Neural progenitor cell (in vitro differentiated cells): ENCODE data around the gene NSMCE4A. TPM values are rescaled to one million over a fixed set of nuclear protein-coding genes. Genes with fewer than 3 reads are reported as not detected.
"Not testable (repeated sequence)": the region's sequence is repeated elsewhere in the genome, so short reads cannot be mapped to it uniquely, and the experiment has no call there.

Experiments used
- DNase-seq: peaks from one replicate; pipeline ENCODE4 v3.0.0-alpha.2; 2016; ENCODE audit warnings: low spot score
- H2AFZ ChIP-seq: fragments of 200-600 bp; sonication (generic); replicated peaks from 2 replicates; pipeline ENCODE4 v1.6.1; 2016; ENCODE audit warnings: antibody characterized with exemption
- H3F3A ChIP-seq: fragments of 200-600 bp; sonication (generic); 2 replicates; pipeline ENCODE4 v1.6.1; 2016; ENCODE audit warnings: antibody characterized with exemption, low read depth
- H3K27ac ChIP-seq: fragments of 200-600 bp; sonication (generic); 2 replicates; pipeline ENCODE4 v1.5.1; 2016; ENCODE audit warnings: mild to moderate bottlenecking
- H3K27me3 ChIP-seq: fragments of 200-600 bp; sonication (generic); 2 replicates; pipeline ENCODE4 v1.6.1; 2016; ENCODE audit warnings: mild to moderate bottlenecking, moderate library complexity
- H3K36me3 ChIP-seq: fragments of 200-600 bp; sonication (generic); 2 replicates; pipeline ENCODE4 v1.5.1; 2016
- H3K4me1 ChIP-seq: fragments of 200-600 bp; sonication (generic); 2 replicates; pipeline ENCODE4 v1.6.1; 2016; ENCODE audit warnings: mixed run types
- H3K4me2 ChIP-seq: fragments of 200-600 bp; sonication (generic); 2 replicates; pipeline ENCODE4 v1.6.1; 2016
- H3K4me3 ChIP-seq: fragments of 200-600 bp; sonication (generic); 2 replicates; pipeline ENCODE4 v1.5.1; 2016
- H3K79me2 ChIP-seq: fragments of 200-600 bp; sonication (generic); 2 replicates; pipeline ENCODE4 v1.6.1; 2016; ENCODE audit warnings: low read depth
- H3K9ac ChIP-seq: fragments of 200-600 bp; sonication (generic); 2 replicates; pipeline ENCODE4 v1.6.1; 2016
- H3K9me3 ChIP-seq: fragments of 200-600 bp; sonication (generic); 2 replicates; pipeline ENCODE4 v1.5.1; 2016; ENCODE audit warnings: low read depth
- H4K20me1 ChIP-seq: fragments of 200-600 bp; sonication (generic); 2 replicates; pipeline ENCODE4 v1.6.1; 2016; ENCODE audit warnings: low read depth
- H3K27ac Mint-ChIP-seq: 3 replicates; pipeline ENCODE4 v1.8.0; 2021; ENCODE audit warnings: mixed read lengths
- H3K27me3 Mint-ChIP-seq: 2 replicates; pipeline ENCODE4 v1.8.0; 2022; ENCODE audit warnings: low read depth, mild to moderate bottlenecking, inconsistent platforms, moderate library complexity, mixed read lengths; ENCODE audit not compliant: insufficient read depth
- H3K36me3 Mint-ChIP-seq: 3 replicates; pipeline ENCODE4 v1.8.0; 2021; ENCODE audit warnings: mixed read lengths
- H3K4me1 Mint-ChIP-seq: 3 replicates; pipeline ENCODE4 v1.8.0; 2021; ENCODE audit warnings: mixed read lengths
- H3K4me3 Mint-ChIP-seq: 3 replicates; pipeline ENCODE4 v1.8.0; 2021; ENCODE audit warnings: mild to moderate bottlenecking, moderate library complexity, mixed read lengths
- H3K9me3 Mint-ChIP-seq: 3 replicates; pipeline ENCODE4 v1.8.0; 2020; ENCODE audit warnings: mixed read lengths
- CTCF ChIP-seq: fragments of 200-600 bp; sonication (generic); IDR thresholded peaks from 2 replicates; pipeline ENCODE4 v1.5.1; 2017; ENCODE audit warnings: antibody characterized with exemption, mild to moderate bottlenecking
- EZH2 ChIP-seq: fragments of 200-600 bp; sonication (generic); IDR thresholded peaks from 2 replicates; pipeline ENCODE4 v1.6.1; 2017; ENCODE audit warnings: antibody characterized with exemption, mild to moderate bottlenecking, moderate library complexity
- EZH2phosphoT487 ChIP-seq: fragments of 200-600 bp; sonication (generic); IDR thresholded peaks from 2 replicates; pipeline ENCODE4 v1.6.1; 2017; ENCODE audit warnings: antibody characterized with exemption
- total RNA-seq: library from RNA; depleted of rRNA; stranded (reverse); fragments of >200 nt; gene quantifications from 2 replicates; pipeline ENCODE4 v1.2.3, GENCODE V29; 2015; ENCODE audit warnings: low replicate concordance

The NSMCE4A gene
- total RNA-seq, 1 donor from 2014 or later = 223 TPM

DNA sequence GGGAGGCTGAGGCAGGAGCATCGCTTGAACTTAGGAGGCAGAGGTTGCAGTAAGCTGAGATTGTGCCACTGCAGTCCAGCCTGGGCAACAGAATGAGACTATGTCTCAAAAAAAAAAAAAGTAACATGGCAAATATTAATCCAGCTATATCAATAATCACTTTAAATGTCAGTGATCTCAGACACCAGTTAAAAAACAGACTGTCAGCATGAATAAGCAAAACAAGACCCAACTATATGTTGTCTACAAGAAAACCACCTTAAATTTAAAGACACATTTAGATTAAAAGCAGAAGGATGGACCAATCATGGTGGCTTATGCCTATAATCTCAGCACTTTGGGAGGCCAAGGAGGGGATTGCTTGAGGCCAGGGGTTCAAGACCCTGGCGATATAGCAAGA, 38.7 kb downstream of the NSMCE4A start:
- peaks cover 5% of the 10 kb centered on the region for H3F3A ChIP-seq
- H3K4me1 Mint-ChIP-seq = peaks cover 3% of the 10 kb centered on the region
- no peaks in the 10 kb centered on the region for H4K20me1 ChIP-seq
- DNase-seq = no peak
- H3K4me3 ChIP-seq = no peak overlapping the region
- no peak overlapping the region for H2AFZ ChIP-seq
- H3K9me3 Mint-ChIP-seq = peaks cover 9% of the 10 kb centered on the region
- no peaks in the 10 kb centered on the region for H3K36me3 ChIP-seq
- H3K27ac Mint-ChIP-seq = no peak overlapping the region
- H3K9me3 ChIP-seq = no peaks in the 10 kb centered on the region
- H3K27me3 Mint-ChIP-seq = peaks cover 4% of the 10 kb centered on the region
- H3K4me3 Mint-ChIP-seq = no peak overlapping the region
- TF ChIP-seq EZH2phosphoT487 (no peak), CTCF (no peak), EZH2 (no peak)
- H3K9ac ChIP-seq = no peak overlapping the region
- H3K4me1 ChIP-seq = no peaks in the 10 kb centered on the region
- no peaks in the 10 kb centered on the region for H3K27me3 ChIP-seq
- no peaks in the 10 kb centered on the region for H3K79me2 ChIP-seq
- no peak overlapping the region for H3K27ac ChIP-seq
- H3K36me3 Mint-ChIP-seq = peaks cover 32% of the 10 kb centered on the region
- H3K4me2 ChIP-seq = no peak overlapping the region

- no peak for DNase-seq
- TF ChIP-seq EZH2phosphoT487 (no peak), CTCF (no peak), EZH2 (no peak)
- Histone ChIP-seq H3K9me3 (no peaks in the 10 kb centered on the region), H3K4me1 (no peaks in the 10 kb centered on the region), H2AFZ (no peak overlapping the region), H3K27me3 (no peaks in the 10 kb centered on the region), H3K36me3 (no peaks in the 10 kb centered on the region), H3K4me3 (no peak overlapping the region), H4K20me1 (no peaks in the 10 kb centered on the region), H3K79me2 (no peaks in the 10 kb centered on the region), H3K27ac (no peak overlapping the region), H3K4me2 (no peak overlapping the region), H3K9ac (no peak overlapping the region), H3F3A (peaks cover 5% of the 10 kb centered on the region)
- Mint-ChIP-seq H3K27me3 (peaks cover 2% of the 10 kb centered on the region), H3K9me3 (peaks cover 9% of the 10 kb centered on the region), H3K4me3 (no peak overlapping the region), H3K36me3 (peaks cover 32% of the 10 kb centered on the region), H3K4me1 (peaks cover 4% of the 10 kb centered on the region), H3K27ac (peak overlapping the region; percentile 81)
These were observed 39.3 kb downstream of the NSMCE4A start for GRCh38 chr10:121935702-121936101.

GRCh38 chr10:121930268-121931085, 44.5 kb downstream of the NSMCE4A start:
- not testable (repeated sequence) for H3K36me3 ChIP-seq, H2AFZ ChIP-seq, H3K4me3 ChIP-seq, H3K27me3 ChIP-seq, H3K9ac ChIP-seq, H4K20me1 ChIP-seq, H3K9me3 Mint-ChIP-seq, DNase-seq, H3K27me3 Mint-ChIP-seq, H3K9me3 ChIP-seq, H3K27ac ChIP-seq
- peak overlapping the region; percentile 61 for H3K27ac Mint-ChIP-seq
- peaks cover 23% of the 10 kb centered on the region for H3F3A ChIP-seq
- peaks cover 34% of the 10 kb centered on the region for H3K79me2 ChIP-seq
- peak overlapping the region; percentile 27 for H3K4me2 ChIP-seq
- H3K4me3 Mint-ChIP-seq = peak overlapping the region; percentile 75
- peaks cover 22% of the 10 kb centered on the region for H3K36me3 Mint-ChIP-seq
- peaks cover 26% of the 10 kb centered on the region for H3K4me1 Mint-ChIP-seq
- peaks cover 14% of the 10 kb centered on the region for H3K4me1 ChIP-seq

DNA sequence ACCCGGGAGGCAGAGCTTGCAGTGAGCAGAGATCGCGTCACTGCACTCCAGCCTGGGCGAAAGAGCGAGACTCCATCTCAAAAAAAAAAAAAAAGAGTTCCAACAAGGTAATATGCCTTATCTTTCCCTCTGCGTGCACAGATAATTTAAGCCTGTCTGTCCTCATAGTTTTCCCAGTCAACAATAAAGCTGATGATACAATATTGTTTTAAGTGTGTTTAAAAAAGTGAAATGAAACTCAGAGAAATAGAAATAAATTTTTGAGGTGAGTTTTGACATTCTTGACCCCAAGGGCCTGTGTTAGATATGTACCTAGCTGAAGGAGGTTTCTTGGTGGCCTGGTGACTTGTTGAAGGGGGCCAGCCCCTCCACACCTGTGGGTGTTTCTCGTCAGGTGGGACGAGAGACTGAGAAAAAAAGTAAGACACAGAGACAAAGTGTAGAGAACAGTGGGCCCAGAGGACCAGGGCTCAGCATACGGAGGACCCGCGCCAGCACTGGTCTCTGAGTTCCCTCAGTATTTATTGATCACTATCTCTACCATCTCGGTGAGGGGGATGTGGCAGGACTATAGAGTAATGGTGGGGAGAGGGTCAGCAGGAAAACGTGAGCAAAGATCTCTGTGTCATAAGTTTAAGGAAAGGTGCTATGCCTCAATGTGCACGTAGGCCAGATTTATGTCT, 45.3 kb downstream of the NSMCE4A start:
- H2AFZ ChIP-seq, H3K9me3 ChIP-seq, DNase-seq, H3K27me3 ChIP-seq, H3K36me3 ChIP-seq, H4K20me1 ChIP-seq, H3K27me3 Mint-ChIP-seq, H3K4me3 ChIP-seq, H3K27ac ChIP-seq, H3K9me3 Mint-ChIP-seq, H3K9ac ChIP-seq: not testable (repeated sequence)
- peaks cover 30% of the 10 kb centered on the region for H3K4me1 Mint-ChIP-seq
- Histone ChIP-seq H3K79me2 (peaks cover 41% of the 10 kb centered on the region), H3K4me1 (peaks cover 14% of the 10 kb centered on the region), H3F3A (peaks cover 23% of the 10 kb centered on the region), H3K4me2 (peak overlapping the region; percentile 27)
- H3K4me3 Mint-ChIP-seq = peak overlapping the region; percentile 75
- peak overlapping the region; percentile 61 for H3K27ac Mint-ChIP-seq
- H3K36me3 Mint-ChIP-seq = peaks cover 22% of the 10 kb centered on the region
